Keratinocyte (primary cell): ENCODE data around the gene TNFRSF25. TPM values are rescaled to one million over a fixed set of nuclear protein-coding genes. Genes with fewer than 3 reads are reported as not detected.
"Not testable (repeated sequence)": the region's sequence is repeated elsewhere in the genome, so short reads cannot be mapped to it uniquely, and the experiment has no call there.

Experiments used
- DNase-seq: peaks from one replicate; pipeline ENCODE4 v3.0.0-alpha.2; 2011; ENCODE audit warnings: low read depth, missing footprints, low spot score
- FAIRE-seq: peaks from 2 replicates; lab custom pipeline; 2011; peaks lifted over from hg19 to GRCh38; lab: Jason Lieb, UNC
- H2AFZ ChIP-seq: 2 replicates; pipeline ENCODE4 v1.6.0; 2012; ENCODE audit warnings: low read length, control low read depth, inconsistent platforms; ENCODE audit not compliant: control insufficient read depth
- H3K27ac ChIP-seq: 2 replicates; pipeline ENCODE4 v1.5.1; 2011; ENCODE audit warnings: low read length; ENCODE audit not compliant: control insufficient read depth, insufficient read depth
- H3K27me3 ChIP-seq: 3 replicates; pipeline ENCODE4 v1.6.0; 2011; ENCODE audit warnings: low read length; ENCODE audit not compliant: control insufficient read depth, insufficient read depth; ENCODE audit errors: extremely low read depth
- H3K36me3 ChIP-seq, 2 experiments: 2 replicates in 1 of 2; 3 replicates in 1 of 2; pipeline ENCODE4 v1.5.1; 2011; ENCODE audit warnings: low read length in 2 of 2, mild to moderate bottlenecking in 1 of 2; ENCODE audit not compliant: control insufficient read depth in 2 of 2, insufficient read depth in 2 of 2; ENCODE audit errors: extremely low read depth in 1 of 2
- H3K4me1 ChIP-seq: 3 replicates; pipeline ENCODE4 v1.5.1; 2011; ENCODE audit warnings: low read length; ENCODE audit not compliant: control insufficient read depth, insufficient read depth; ENCODE audit errors: extremely low read depth
- H3K4me2 ChIP-seq: 3 replicates; pipeline ENCODE4 v1.6.0; 2011; ENCODE audit warnings: low read depth, low read length; ENCODE audit not compliant: control insufficient read depth, insufficient read depth; ENCODE audit errors: extremely low read depth
- H3K4me3 ChIP-seq, 3 experiments: fragments of 200-600 bp in 1 of 3; sonication (generic) in 1 of 3; 2 replicates in 2 of 3; 3 replicates in 1 of 3; pipeline ENCODE4 v1.5.1; 2011 to 2016; ENCODE audit warnings: low read length in 3 of 3, mild to moderate bottlenecking in 3 of 3, control low read depth in 2 of 3, inconsistent platforms in 1 of 3, low read depth in 1 of 3, mixed read lengths in 1 of 3, mixed run types in 1 of 3, moderate library complexity in 1 of 3; ENCODE audit not compliant: control insufficient read depth in 2 of 3, insufficient read depth in 2 of 3; ENCODE audit errors: extremely low read depth in 1 of 3
- H3K79me2 ChIP-seq: 2 replicates; pipeline ENCODE4 v1.6.0; 2012; ENCODE audit warnings: low read length; ENCODE audit not compliant: control insufficient read depth, insufficient read depth
- H3K9ac ChIP-seq: 3 replicates; pipeline ENCODE4 v1.6.0; 2011; ENCODE audit warnings: low read length; ENCODE audit not compliant: control insufficient read depth, insufficient read depth; ENCODE audit errors: extremely low read depth
- H3K9me1 ChIP-seq: 3 replicates; pipeline ENCODE4 v1.6.0; 2011; ENCODE audit warnings: low read length; ENCODE audit not compliant: control insufficient read depth, insufficient read depth; ENCODE audit errors: extremely low read depth
- H3K9me3 ChIP-seq: 2 replicates; pipeline ENCODE4 v1.5.1; 2012; ENCODE audit warnings: low read depth, low read length; ENCODE audit not compliant: control insufficient read depth
- H4K20me1 ChIP-seq: 3 replicates; pipeline ENCODE4 v1.6.0; 2011; ENCODE audit warnings: low read length; ENCODE audit not compliant: control insufficient read depth, insufficient read depth; ENCODE audit errors: extremely low read depth
- CTCF ChIP-seq, 3 experiments: IDR thresholded peaks in 1 of 3; conservative IDR thresholded peaks in 1 of 3; optimal IDR thresholded peaks in 1 of 3; 2 replicates in 2 of 3; 3 replicates in 1 of 3; pipeline versions ENCODE3 to v1.5.1; 2011; ENCODE audit warnings: low read length in 3 of 3, mild to moderate bottlenecking in 3 of 3, moderate library complexity in 2 of 3, control low read depth in 1 of 3, inconsistent platforms in 1 of 3; ENCODE audit not compliant: insufficient read depth in 2 of 3; ENCODE audit errors: extremely low read depth in 1 of 3
- EZH2 ChIP-seq: IDR thresholded peaks from one replicate; pipeline ENCODE4 v1.6.1; 2012; ENCODE audit warnings: inconsistent platforms, mild to moderate bottlenecking, low read length, moderate library complexity
- dilution Hi-C: fragments of 300-500 bp; cut with MboI; formaldehyde crosslinking; loops from one replicate; pipeline ENCODE4 v1.7.0; 2020; ENCODE audit warnings: low sequenced_read_pairs; ENCODE audit not compliant: extremely low pct_ligation_motif_present
- polyA plus RNA-seq, 5 experiments: library from polyadenylated mRNA; depleted of rRNA in 3 of 5; stranded (reverse) in 3 of 5; stranded (forward) in 1 of 5; unstranded in 1 of 5; fragments of >200 nt; gene quantifications; 1 replicate in 1 of 5; 2 replicates in 3 of 5; 3 replicates in 1 of 5; pipeline versions ENCODE4 v1.2.1 to v1.2.3, GENCODE V29; 2011 to 2012; ENCODE audit warnings: missing spikeins in 2 of 5, low read depth in 1 of 5, low replicate concordance in 1 of 5

TNFRSF25 gene
- polyA plus RNA-seq, 1 donor (not counting 4 experiments of a cell fraction or from before 2014, with no cell fraction given): 12.4 TPM

GRCh38 chr1:6450943-6451373 lies 15.0 kb downstream of the TNFRSF25 start:
- Histone ChIP-seq H3K27me3 (peaks cover 74% of the 10 kb centered on the region), H3K9me3 (no peaks in the 10 kb centered on the region), H3K4me1 (no peaks in the 10 kb centered on the region), H3K4me2 (no peak overlapping the region), H3K9ac (no peak overlapping the region), H3K4me3 (no peak overlapping the region), H3K79me2 (no peaks in the 10 kb centered on the region), H3K36me3 (no peaks in the 10 kb centered on the region), H3K27ac (no peak overlapping the region), H4K20me1 (no peaks in the 10 kb centered on the region), H3K9me1 (no peaks in the 10 kb centered on the region), H2AFZ (no peak overlapping the region)
- TF ChIP-seq CTCF (optimal IDR thresholded peaks at IDR 0.05 in 1 of 3, IDR thresholded peaks at IDR 0.05 in 1 of 3, conservative IDR thresholded peaks at IDR 0.05 in 1 of 3; ENCODE audit: extremely low read depth in 1 of 3, insufficient read depth in 2 of 3, low read length in 3 of 3): no peak
- peak; percentile 34 for TF ChIP-seq EZH2
- dilution Hi-C loops: no loop called here
- DNase-seq: no peak
- no peak for FAIRE-seq

- H3K27me3 ChIP-seq: peaks cover 69% of the 10 kb centered on the region
- H3K36me3 ChIP-seq, H3K4me3 ChIP-seq, H3K9me3 ChIP-seq, H3K4me1 ChIP-seq, H3K9ac ChIP-seq, H3K79me2 ChIP-seq, H3K9me1 ChIP-seq, FAIRE-seq, dilution Hi-C loops, H2AFZ ChIP-seq, DNase-seq, H4K20me1 ChIP-seq, H3K27ac ChIP-seq, H3K4me2 ChIP-seq: not testable (repeated sequence)
These were observed 15.5 kb downstream of the TNFRSF25 start for GRCh38 chr1:6450486-6450885.

- Histone ChIP-seq H3K4me3 (no peak overlapping the region), H3K9ac (no peak overlapping the region), H3K9me1 (no peaks in the 10 kb centered on the region), H3K4me1 (no peaks in the 10 kb centered on the region), H3K79me2 (no peaks in the 10 kb centered on the region), H3K27ac (no peak overlapping the region), H3K27me3 (peaks cover 65% of the 10 kb centered on the region), H3K4me2 (no peak overlapping the region), H4K20me1 (no peaks in the 10 kb centered on the region), H3K9me3 (no peaks in the 10 kb centered on the region), H2AFZ (no peak overlapping the region), H3K36me3 (no peaks in the 10 kb centered on the region)
- TF ChIP-seq CTCF (optimal IDR thresholded peaks at IDR 0.05 in 1 of 3, IDR thresholded peaks at IDR 0.05 in 1 of 3, conservative IDR thresholded peaks at IDR 0.05 in 1 of 3; ENCODE audit: extremely low read depth in 1 of 3, insufficient read depth in 2 of 3, low read length in 3 of 3): no peak
- TF ChIP-seq EZH2: no peak
- DNase-seq (no peak), FAIRE-seq (no peak)
- dilution Hi-C loops: no loop called here
These were observed 15.9 kb downstream of the TNFRSF25 start for GRCh38 chr1:6450005-6450450.
